ENCODE results near the gene MAD1L1. TPM values are rescaled to one million over a fixed set of nuclear protein-coding genes. Genes with fewer than 3 reads are reported as not detected.

Gene MAD1L1
- total and polyA plus RNA-seq, 2 of the 13 experiments (the other 11 are each of a cell fraction or from before 2014, with no cell fraction given): 17.4 to 64.7 TPM

GRCh38 chr7:2093843-2094220 is 138.9 kb downstream of the MAD1L1 start:
- no peak overlapping the region for H3K4me2 ChIP-seq (ENCODE audit: low read depth, low read length)
- H3K27ac ChIP-seq (ENCODE audit: extremely low read length, insufficient read depth, low read length): no peak overlapping the region
- peak; percentile 20; the same call in 1 of the 3 replicates for ATAC-seq
- H2AFZ ChIP-seq (ENCODE audit: low read length): no peak overlapping the region
- H3K27me3 ChIP-seq (ENCODE audit: control insufficient read depth in 1 of 2, insufficient read depth in 2 of 2, low read length in 2 of 2): no peaks in the 10 kb centered on the region
- 100% methylated on average over 2 of the region's 13 CpGs for WGBS (ENCODE audit: low lambda C conversion rate)
- no TSS peak for BruUV-seq (replicated peaks)
- FAIRE-seq: no peak
- intact Hi-C loops (cut with micrococcal nuclease; ENCODE audit: unreplicated experiment) (no loop called here), in situ Hi-C loops (cut with HindIII; ENCODE audit: extremely low pct_ligation_motif_present, low pct_unique_long_range_greater_than_20kb) (no loop called here)
- ChIA-PET CTCF (ENCODE audit: low intra/inter-chr PET ratio, low total read pairs) (no interaction called here), POLR2A (no interaction called here)
- no peaks in the 10 kb centered on the region for H4K20me1 ChIP-seq (ENCODE audit: insufficient read depth, low read length)
- no peak for DNase-seq (ENCODE audit: low spot score)
- peaks cover 5 to 27% of the 10 kb centered on the region in 2 experiments; a peak in 4 of 5 replicates for H3K36me3 ChIP-seq (replicated peaks in 1 of 2; ENCODE audit: control insufficient read depth in 1 of 2, insufficient read depth in 2 of 2, low read length in 2 of 2)
- H3K9ac ChIP-seq (ENCODE audit: insufficient read depth, low read depth, low read length): no peak overlapping the region
- no peaks in the 10 kb centered on the region for H3K9me3 ChIP-seq (ENCODE audit: low read length)
- no peak for TF ChIP-seq LCORL (IDR thresholded peaks at IDR 0.05)
- TF ChIP-seq LCORL (CRISPR knock-in tag; IDR thresholded peaks at IDR 0.05): no peak
- no peak for TF ChIP-seq SPEN (CRISPR knock-in tag; IDR thresholded peaks at IDR 0.05; ENCODE audit: low read depth)
- no peak for TF ChIP-seq HNRNPUL1 (IDR thresholded peaks at IDR 0.05; ENCODE audit: low read depth, low read length)
- no peak for TF ChIP-seq ZBTB21 (CRISPR knock-in tag; IDR thresholded peaks at IDR 0.05)
- TF ChIP-seq ZNF790 (CRISPR knock-in tag; IDR thresholded peaks at IDR 0.05; ENCODE audit: borderline replicate concordance): no peak
- TF ChIP-seq ZNF674 (CRISPR knock-in tag; IDR thresholded peaks at IDR 0.05; ENCODE audit: low read depth): no peak
- TF ChIP-seq ATF4 (CRISPR knock-in tag; IDR thresholded peaks at IDR 0.05): no peak
- no peak for TF ChIP-seq KDM5B (CRISPR knock-in tag; IDR thresholded peaks at IDR 0.05; ENCODE audit: borderline replicate concordance)
- no peak for TF ChIP-seq NCOA2 (CRISPR knock-in tag; IDR thresholded peaks at IDR 0.05)
- TF ChIP-seq MAF1 (CRISPR knock-in tag; IDR thresholded peaks at IDR 0.05; ENCODE audit: borderline replicate concordance): no peak
- no peak for TF ChIP-seq ELF3 (CRISPR knock-in tag; IDR thresholded peaks at IDR 0.05)
- no peak for TF ChIP-seq CHCHD3 (CRISPR knock-in tag; IDR thresholded peaks at IDR 0.05)
- TF ChIP-seq SATB2 (CRISPR knock-in tag; IDR thresholded peaks at IDR 0.05): no peak
- TF ChIP-seq ZNF124 (CRISPR knock-in tag; IDR thresholded peaks at IDR 0.05): no peak
- TF ChIP-seq TAF15 (IDR thresholded peaks at IDR 0.05; ENCODE audit: low read depth, low read length, poor library complexity, severe bottlenecking): no peak
- no peak for TF ChIP-seq ZNF501 (CRISPR knock-in tag; IDR thresholded peaks at IDR 0.05)
- no peak for TF ChIP-seq ZNF720 (CRISPR knock-in tag; IDR thresholded peaks at IDR 0.05)
- H3K79me2 ChIP-seq (ENCODE audit: insufficient read depth, low read length): no peaks in the 10 kb centered on the region
- H3K4me1 ChIP-seq (ENCODE audit: insufficient read depth, low read length): no peaks in the 10 kb centered on the region
- H3K4me3 ChIP-seq (replicated peaks in 1 of 3; ENCODE audit: insufficient read depth in 1 of 3, low read depth in 2 of 3, low read length in 3 of 3): no peak overlapping the region

All from HepG2 (cell line).